ENCODE results near the gene RTN4RL1.
"Not testable (repeated sequence)": the region's sequence is repeated elsewhere in the genome, so short reads cannot be mapped to it uniquely, and the experiment has no call there.

The RTN4RL1 gene

DNA sequence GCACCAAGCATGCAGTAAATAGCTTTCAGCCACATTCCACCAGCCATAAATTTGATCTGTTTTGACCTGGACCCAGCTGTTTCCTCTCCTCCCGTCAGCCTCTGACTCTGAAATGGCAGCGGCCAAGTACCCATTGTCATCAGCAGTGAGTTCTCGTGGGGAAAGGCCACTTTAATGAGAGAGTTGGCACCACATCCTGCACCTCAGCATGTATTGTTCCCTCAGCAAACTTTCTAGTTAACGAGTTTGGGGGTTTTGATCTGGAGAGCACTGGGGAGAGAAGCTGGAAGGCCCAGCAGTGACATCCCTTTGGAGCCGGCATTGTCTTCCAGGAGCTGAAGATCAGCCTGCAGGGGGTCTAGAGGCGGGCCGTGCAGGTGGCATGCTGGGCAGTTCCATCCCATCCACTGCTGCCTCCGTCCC is 110.5 kb downstream of the RTN4RL1 start:
- DNase-seq = no peak

DNA sequence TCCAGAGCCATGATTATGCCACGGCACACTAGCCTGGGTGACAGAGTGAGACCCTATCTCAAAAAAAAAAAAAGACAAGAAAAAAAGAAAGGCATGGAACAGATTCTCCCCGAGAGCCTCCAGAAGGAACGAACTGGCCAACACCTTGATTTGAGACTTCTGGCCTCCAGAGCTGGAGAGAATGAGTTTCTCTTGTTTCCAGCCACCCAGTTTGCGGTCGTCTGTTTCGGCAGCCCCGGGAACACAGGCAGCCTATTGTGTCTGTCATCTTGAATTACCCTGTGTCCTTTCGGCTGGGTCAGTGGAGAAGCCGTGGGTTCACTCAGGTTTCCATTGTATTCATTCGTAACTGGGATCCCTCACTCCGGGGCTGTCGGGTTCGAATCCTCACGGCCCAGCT is 111.4 kb downstream of the RTN4RL1 start:
- no peak for DNase-seq

DNA sequence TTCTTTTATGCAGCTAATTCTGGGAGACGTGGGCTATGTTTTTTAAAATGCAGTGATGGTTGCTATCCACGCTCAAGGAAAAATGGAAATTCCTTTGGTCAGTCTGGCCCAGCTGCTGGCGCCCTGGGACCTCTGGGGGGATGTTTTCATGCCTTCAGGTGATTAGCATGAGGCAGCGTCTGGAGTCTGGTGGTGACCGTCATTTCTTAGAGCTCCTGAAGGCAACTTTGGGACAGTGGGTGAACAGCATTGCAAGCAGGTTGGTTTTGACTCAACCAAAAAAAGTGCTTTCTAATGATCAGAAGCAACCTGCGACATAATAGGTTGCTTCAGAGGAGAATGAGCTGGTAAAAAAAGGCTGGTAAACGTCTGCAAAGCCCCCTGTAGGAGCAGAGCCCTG is 113.0 kb downstream of the RTN4RL1 start:
- no peak for DNase-seq

DNA sequence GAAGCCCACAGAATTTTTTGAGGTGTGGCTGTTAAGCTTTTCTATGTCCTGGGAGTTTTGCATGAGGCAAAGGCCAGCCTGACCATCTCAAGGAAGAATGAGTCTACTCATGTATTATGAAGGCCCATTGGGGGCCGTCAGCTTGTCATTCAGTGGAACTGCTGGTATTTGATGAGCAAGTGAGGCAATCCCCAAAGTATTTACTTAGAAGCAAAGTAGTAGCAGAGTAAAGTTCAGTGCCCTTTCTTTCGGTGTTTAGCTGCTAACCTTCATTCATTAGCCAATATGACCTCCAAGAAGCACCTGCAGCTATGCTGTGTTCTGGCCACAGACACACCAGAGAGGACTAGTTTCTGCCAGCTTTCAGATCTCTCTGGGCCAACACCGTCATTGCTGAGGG is 115.1 kb downstream of the RTN4RL1 start:
- DNase-seq = no peak

DNA sequence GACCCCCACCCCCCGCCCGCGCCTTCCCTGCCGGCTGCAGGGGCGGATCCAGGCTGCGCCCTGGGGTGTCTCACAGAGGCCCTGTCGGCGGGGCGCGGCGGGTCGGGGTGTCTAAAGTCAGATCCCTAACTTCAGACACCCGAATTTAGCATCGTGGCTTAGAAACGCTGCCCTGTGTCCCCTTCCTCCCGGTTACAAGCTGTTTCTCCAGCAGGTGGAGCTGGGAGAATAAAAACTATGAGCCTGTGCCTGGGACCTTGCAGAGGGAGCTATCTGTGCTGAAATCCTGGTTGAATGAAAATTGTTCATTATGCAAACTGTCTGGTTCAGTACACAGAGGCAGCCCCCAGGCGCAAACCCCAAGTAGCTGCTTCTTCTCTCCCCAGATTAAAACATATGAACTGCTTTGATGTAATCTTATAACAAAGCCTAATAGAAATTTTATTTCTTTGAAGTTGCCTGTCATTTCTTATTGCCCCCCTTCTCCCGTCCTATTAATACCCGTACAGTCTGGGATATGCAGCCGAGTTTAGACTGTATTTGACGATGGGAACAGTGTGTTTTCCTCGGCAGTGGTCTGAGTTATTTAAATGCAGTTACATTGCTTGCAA is 116.3 kb downstream of the RTN4RL1 start:
- peak; percentile 28 for DNase-seq

DNA sequence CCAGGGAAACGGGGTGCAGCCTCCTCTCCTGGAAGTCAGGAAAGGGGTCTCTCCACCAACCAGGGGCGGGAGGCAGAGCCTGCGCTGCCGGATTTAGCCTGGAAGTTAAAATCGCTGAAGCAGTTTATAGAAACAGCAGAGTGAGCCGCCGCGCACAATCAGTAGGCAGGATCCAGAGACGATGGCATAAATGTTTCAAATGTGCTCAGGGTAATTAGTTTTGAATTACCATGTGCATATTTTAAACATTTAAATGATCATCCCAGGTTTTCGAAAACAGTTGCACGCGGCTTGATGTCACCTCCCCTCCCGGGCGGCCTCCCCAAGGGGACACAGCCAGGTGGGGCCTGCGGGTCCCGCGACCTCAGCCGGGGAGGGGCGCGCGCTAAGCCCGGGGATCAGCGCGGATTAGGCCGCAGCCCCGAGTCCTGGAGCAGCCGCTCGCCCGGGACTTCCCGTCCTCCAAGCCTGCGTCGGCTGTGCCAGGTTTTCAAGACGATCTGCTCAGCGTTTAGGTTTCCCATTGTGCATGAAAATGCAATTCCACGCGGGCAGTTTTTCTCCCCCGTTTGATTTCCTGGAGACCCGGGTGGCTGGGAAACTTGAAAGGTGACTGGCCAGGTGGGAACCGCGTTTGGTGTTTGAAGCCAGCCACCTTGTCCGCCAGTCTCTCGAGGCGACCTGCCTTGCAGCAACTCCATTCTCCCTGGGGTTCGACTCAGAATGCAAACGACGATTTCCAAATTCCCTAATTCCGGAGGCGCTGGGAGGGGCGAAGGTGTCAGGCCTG is 117.0 kb downstream of the RTN4RL1 start:
- DNase-seq = peak; percentile 32

DNA sequence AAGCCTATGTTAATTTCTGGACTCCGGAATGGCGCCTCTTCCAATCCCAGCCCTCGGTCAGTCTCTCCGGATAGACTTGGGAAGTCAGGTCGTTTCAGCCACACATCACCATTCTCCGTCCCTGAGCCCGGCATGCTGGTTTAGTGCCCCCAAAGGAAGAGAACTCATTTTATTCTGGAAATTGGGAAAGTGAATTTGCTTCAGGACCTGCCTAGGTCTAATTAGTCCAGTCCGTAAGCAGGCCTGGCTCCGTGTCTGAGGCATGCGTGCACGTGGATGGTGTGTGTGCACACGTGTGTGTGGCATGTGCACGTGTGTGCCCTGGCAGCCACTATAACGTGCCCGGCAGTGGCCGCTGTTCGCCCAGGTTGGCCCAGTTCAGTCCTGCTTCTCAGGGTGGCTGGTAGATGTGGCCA is 117.9 kb downstream of the RTN4RL1 start:
- DNase-seq = no peak

DNA sequence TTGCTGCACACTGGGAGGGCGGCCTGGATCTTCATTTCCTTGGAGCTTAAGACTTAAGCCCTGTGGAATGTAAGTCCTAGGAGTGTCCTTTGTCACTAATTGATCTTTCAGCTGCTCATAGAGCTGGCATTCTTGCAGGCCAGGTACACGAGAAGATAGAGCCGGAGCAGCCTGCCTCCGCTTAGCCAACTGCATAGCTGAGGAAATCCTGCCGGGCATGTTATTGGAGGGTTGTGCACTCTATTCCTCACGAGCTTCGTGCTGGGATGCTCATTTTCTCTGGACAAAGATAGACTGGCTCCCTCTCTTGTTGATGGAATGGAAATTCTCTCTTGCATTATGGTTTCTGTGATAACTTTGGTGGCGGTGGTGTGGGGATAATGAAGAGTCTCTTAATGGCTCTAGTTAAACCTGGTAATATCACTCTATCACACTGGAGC is 118.5 kb downstream of the RTN4RL1 start:
- DNase-seq = no peak

DNA sequence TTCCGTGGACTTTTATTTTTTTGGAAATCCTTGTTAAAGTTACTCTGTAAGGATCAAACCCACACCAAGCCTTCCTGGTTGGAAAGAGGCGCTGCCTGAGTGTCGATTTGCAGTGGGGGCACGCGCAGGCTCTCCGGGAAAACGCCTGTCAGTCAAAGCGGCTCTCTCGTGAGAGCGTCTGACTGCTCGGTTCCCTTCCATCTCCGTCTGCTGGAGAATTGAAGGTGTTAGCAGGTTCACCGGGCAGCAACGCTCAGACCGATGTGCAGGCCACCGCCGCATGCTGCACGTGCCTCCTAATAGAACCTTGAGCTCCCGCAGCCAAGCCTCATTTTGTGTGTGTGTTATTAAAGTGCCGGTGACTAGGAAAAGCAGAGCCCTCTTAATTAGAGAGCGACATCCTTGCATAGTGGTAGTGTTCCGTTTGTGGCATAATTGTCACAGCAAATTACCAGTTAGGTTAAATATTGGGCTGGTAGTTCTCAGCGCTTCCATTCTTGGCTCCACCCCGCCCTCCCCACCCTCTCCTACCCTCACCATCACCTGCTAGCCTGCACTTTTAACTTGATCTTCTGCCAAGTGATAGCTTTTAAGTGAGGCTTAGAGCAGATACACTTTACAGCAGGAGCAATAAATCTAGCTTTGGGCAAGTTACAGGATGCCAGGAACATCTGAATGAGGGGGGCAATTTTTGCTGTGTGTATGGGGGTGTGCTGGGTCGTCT is 119.8 kb downstream of the RTN4RL1 start:
- DNase-seq = no peak

DNA sequence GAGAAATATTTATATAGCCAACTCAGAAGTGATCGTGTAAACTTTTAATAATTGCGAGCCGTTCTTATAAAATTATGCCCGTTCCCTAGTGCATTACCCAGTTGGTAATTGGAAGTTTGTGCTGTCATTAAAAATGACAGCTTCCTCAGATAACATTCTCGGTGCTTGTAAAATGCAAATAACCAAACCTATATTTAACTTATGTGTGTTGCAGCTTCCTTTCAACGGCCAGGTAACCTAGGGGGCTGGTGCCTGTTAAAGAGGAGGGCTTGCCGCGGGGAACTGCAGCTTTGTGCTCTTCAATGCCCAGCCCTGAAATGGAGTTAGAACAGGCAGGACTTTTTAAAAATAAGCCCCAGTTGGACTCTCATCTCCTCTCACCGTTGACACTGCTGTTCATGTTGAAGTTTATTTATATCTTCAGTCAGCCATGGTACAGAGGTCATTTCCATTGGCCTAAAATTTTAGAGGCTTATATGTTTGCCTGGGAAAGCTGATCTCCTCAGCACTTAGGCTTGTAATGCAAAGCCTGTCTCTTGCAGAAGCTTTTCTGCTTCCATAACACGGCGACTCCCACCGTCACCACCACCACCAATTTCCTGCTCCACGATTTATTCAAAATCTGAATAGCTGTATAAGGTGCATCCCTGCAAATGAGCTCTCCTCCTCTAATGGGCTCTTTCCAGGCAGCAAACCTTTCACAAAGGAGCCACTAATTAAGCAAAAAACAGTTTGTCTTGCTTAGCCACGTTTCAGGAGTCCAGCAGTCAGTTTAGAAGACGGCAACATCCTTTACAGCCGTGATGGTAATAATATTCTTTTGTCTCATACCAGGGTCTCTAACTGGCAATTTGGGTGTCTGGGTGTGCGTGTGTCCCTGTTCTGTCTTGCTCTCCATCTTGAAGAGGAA is 120.6 kb downstream of the RTN4RL1 start:
- no peak for DNase-seq

DNA sequence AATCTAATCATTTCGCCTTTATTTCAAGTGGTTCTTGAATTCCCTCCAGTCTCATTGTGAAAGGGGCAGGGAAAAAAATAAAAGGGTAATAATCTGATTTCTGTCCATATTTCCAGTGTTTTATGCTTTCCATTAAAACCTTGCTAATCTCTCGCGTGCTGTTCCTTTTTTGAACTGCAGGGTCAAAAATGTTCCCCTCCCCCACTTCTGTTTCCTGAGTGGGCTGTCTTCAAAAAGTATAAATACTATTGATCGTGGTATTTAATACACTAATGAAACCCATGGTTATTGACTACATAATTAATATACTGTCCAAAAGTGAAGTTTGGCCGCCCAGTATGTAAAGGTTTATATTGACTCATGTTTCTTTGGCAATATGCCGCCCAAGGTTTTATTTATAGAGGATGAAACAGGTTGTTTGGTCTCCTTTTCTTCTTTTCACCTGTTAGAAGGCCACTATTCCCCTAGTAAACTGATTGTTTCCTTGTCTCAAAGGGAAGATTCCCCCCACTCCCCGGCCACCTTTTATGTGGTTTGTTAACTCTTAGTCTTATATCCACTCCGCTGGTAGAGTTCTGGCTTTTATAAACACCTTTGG is 125.6 kb downstream of the RTN4RL1 start:
- no peak for DNase-seq

DNA sequence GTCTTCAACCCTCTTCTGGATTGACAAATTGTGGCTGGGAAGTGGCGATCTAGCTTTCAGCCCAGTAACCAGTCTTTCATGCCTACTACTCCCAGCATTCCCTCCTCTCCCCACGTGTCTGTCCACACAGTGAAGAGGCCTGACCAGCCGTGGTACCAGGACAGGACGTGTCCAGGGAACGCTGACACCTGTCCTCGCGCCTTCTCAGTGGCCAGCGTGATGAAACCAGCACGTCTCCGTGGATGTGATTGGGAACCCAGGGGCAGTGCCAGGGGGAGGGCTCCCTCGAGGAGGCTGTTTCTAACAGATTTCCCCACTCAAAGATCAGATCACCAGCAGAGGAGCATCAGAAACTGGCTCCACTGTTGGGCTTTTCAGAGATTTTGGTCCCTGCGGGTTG is 126.3 kb downstream of the RTN4RL1 start:
- no peak for DNase-seq

DNA sequence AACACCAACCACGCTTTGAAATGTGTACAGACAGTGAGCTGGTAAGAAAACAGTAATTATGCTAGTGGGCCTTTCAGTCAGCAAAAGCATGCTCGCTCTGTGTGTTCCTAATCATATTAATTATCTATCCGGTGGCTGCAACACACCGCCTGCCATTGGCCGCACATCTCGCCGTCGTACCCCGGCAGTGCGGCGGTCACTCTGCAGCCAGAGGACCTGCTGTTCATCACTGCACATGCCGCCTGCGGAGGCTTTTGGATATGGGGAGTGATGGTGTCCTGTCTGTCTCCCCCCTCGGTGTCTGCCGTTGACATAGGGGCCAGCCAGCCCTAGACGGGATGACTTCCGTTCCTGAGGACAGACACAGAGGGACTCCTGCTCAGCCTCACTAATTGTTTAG is 126.8 kb downstream of the RTN4RL1 start:
- no peak for DNase-seq

DNA sequence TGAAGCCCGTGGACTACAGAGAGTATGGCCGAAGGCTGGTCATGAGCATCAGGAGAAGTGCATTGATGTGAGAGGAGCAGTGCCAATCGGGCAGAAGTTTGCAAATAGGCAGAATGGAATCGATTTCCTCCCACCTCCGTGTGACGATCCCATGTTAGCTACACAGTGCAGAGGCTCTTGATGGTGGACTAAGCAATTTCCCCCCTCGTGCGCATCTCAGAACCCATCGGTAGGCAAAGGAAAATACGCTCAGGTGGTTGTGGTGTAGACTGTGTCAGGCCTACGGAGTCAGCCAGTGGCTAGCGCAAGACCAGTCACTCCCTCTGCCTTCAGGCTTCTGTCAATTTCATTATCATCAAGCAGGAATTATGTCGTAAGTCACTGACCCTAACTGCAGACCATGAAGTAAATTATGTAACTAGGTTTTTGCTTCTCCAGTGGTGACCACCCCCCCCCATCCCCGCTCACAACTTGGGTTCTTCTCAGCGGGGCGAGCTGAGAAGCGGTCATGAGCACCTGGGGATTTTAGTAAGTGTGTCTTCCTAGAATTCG is 128.0 kb downstream of the RTN4RL1 start:
- no peak for DNase-seq

DNA sequence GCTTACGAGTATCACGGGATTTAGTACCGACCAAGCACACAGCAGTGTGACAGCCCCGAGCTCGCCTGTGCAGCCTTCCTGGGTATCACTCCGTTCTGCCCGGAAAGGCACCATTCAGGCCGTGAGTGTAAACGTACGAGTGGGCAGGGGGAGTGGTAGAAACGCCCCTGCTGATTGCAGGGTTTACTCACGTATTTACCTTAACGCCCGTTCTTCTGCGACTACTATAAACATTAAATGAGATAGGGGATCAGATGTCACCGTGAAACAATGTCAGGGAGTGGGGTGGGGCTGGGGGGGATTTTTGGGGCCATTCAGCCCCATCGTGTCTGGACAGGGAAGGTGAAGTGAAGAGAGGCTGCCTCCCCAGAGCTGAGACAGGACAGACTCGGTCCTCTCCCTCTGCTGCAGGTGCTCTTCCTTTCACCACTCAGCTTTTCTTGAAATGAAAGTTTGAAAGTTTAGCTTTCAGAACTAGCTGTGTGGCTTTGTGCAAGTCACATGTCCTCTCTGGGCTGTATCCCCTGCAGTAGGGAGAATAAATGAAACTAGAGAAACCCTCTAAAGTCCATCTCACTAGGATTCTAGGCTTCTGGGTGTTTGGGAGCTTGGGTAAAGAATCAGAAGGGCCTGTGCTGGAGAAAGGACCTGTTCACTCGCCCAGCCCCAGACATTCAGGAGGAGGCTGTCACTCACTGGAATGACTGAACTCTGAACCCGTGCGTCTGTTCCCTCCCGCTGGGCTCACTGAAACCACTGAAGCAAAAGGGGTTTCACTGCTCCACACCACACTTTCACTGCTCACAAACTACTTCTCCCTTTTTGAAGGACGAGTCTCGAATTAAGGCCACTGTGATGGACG is 128.7 kb downstream of the RTN4RL1 start:
- DNase-seq = no peak

DNA sequence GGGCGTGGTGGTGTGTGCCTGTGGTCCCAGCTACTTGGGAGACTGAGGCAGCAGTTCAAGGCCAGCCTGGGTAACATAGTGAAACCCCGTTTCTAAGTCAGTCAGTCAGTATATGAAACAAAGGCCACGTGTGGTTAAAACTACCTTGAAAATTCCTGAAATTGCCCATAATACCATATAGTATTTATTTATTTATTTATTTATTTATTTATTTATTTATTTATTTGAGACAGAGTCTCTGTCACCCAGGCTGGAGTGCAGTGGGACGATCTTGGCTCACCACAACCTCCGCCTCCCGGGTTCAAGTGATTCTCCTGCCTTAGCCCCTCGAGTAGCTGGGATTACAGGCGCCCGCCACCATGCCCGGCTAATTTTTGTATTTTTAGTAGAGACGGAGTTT is 129.7 kb downstream of the RTN4RL1 start:
- not testable (repeated sequence) for DNase-seq

DNA sequence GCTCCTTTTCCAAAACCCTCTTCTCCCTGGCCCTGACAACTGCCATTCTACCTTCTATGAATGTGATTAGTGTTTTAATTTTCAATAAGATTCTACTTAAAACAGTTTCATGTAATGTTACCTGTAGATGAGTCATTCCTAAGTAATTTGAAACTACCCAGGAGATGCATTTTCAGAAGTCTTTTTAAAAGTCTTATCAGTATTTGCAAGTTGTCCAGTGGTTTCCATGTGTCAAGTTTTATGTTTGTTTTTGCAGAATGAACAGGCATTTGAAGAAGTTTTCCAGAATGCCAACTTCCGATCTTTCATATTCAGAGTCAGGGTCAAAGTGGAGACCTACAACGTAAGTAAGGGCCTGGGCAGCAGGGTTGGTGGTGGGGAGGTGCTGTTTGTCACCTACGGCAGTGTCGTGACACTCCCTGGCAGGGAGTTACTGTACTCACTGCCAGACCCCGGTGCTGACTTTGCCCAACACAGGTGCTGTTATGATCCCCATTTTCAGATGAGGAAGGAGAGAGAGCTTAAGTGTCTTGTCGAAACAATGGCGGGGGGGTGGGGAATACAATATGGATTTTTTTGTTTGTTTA is 130.3 kb downstream of the RTN4RL1 start:
- DNase-seq = no peak

DNA sequence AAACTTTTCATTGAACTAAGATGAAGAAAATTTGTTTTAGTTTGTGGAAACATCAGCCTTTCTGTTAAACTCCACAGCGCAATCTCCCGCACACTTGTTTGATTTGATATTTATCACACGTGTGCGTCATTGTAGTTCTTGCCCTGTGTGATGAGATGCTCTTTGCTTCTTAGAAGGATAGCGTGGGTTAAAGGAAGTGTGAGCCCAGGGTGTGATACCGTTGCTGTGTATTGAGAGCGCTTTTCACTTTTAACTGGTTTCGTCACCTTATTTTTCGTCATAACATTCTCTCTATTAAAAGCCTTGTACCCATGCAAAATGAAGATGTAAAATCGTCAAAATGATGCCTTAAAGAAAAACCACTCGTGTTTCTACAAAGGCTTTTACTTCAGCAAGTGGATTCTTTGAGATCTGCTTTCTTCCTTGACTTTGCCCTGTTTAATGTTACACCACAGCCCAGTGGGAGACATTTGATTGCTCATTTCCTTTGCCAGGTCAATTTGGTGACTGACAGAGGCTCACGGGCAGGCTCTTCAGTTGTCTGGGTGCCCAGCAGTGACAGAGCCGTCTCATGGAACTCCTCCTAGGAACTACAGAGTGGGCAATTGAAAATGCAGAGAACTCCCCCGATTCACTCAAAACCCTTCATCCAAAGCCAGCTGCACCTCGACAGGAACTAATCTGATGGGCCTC is 134.2 kb downstream of the RTN4RL1 start:
- no peak for DNase-seq

DNA sequence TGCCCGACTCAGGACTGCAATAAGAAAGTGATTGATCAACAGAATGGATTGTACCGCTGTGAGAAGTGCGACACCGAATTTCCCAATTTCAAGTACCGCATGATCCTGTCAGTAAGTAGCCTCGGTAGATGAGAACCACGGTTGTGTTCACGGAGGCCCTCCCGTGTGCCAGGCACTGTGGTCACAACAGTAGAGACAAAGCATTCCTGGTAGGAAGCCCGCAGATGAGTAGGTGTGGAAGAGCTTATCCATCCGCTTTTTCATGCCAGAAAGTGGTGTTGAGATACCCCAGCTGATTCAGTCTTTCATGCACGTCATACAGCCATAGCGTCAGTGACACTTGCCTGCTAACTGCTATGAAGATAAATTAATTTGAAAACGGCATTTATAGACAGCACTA is 136.4 kb downstream of the RTN4RL1 start:
- no peak for DNase-seq

Data from activated naive CD4-positive, alpha-beta T cell treated with anti-CD3 and anti-CD28 coated beads, Interleukin-2, amount 50 U/mL, for 16 hours (primary cell).